ENCODE results near the gene ALDH1A3.

ALDH1A3 gene

GRCh38 chr15:100918690-100919480, 39.3 kb downstream of the ALDH1A3 start, which contains the start of gene LRRK1:
Gene LRRK1 (plus strand): TSS chr15:100919357. CDS start chr15:100924633, 5,276 bp downstream.
- peak in 1 of 2 experiments; percentile 62 for DNase-seq (ENCODE audit: low read depth in 1 of 2, low spot score in 1 of 2)
- TF ChIP-seq SPI1 (IDR thresholded peaks at IDR 0.05; ENCODE audit: borderline replicate concordance, low read depth) (peak; percentile 94), GABPA (IDR thresholded peaks at IDR 0.05; ENCODE audit: low read depth) (no peak)
- peak within 1 kb of the TSS; percentile 97 for H3K27ac ChIP-seq (replicated peaks)
- H3K4me3 ChIP-seq (replicated peaks; ENCODE audit: insufficient read depth, low read length) = peak within 1 kb of the TSS; percentile 65
- no peaks in the 10 kb centered on the region for H3K27me3 ChIP-seq (ENCODE audit: insufficient read depth, poor library complexity, severe bottlenecking)

GRCh38 chr15:100919481-100920405, 40.1 kb downstream of the ALDH1A3 start:
- TF ChIP-seq SPI1 (IDR thresholded peaks at IDR 0.05; ENCODE audit: borderline replicate concordance, low read depth) (no peak), REST (IDR thresholded peaks at IDR 0.05; ENCODE audit: insufficient replicate concordance, low read depth) (no peak), GABPA (IDR thresholded peaks at IDR 0.05; ENCODE audit: low read depth) (no peak), CTCF (IDR thresholded peaks at IDR 0.05; ENCODE audit: insufficient read depth, low read length) (no peak)
- peak in 1 of 2 experiments; percentile 25 for DNase-seq (ENCODE audit: low read depth in 1 of 2, low spot score in 1 of 2)
- Histone ChIP-seq H3K27me3 (ENCODE audit: insufficient read depth, poor library complexity, severe bottlenecking) (no peaks in the 10 kb centered on the region), H3K4me3 (replicated peaks; ENCODE audit: insufficient read depth, low read length) (peak overlapping the region; percentile 65), H3K27ac (replicated peaks) (peak overlapping the region; percentile 85)

GRCh38 chr15:100920516-100921135, 41.0 kb downstream of the ALDH1A3 start:
- H3K27me3 ChIP-seq (ENCODE audit: insufficient read depth, poor library complexity, severe bottlenecking) = no peaks in the 10 kb centered on the region
- DNase-seq (ENCODE audit: low read depth in 1 of 2, low spot score in 1 of 2) = no peak
- no peak overlapping the region; the same call in 1 of the 2 replicates for H3K27ac ChIP-seq (replicated peaks)
- TF ChIP-seq REST (IDR thresholded peaks at IDR 0.05; ENCODE audit: insufficient replicate concordance, low read depth) (peak; percentile 39), POLR2AphosphoS5 (IDR thresholded peaks at IDR 0.05; ENCODE audit: low read depth) (no peak)
- peak overlapping the region; percentile 65 for H3K4me3 ChIP-seq (replicated peaks; ENCODE audit: insufficient read depth, low read length)

- Histone ChIP-seq H3K27ac (replicated peaks) (peak overlapping the region; percentile 45), H3K27me3 (ENCODE audit: insufficient read depth, poor library complexity, severe bottlenecking) (no peaks in the 10 kb centered on the region), H3K4me3 (replicated peaks; ENCODE audit: insufficient read depth, low read length) (peak overlapping the region; percentile 20)
- peak in 1 of 2 experiments; percentile 60 for DNase-seq (ENCODE audit: low read depth in 1 of 2, low spot score in 1 of 2)
- no peak for TF ChIP-seq CTCF (IDR thresholded peaks at IDR 0.05; ENCODE audit: insufficient read depth, low read length)
- TF ChIP-seq SPI1 (IDR thresholded peaks at IDR 0.05; ENCODE audit: borderline replicate concordance, low read depth) = no peak
- no peak for TF ChIP-seq GABPA (IDR thresholded peaks at IDR 0.05; ENCODE audit: low read depth)
- no peak for TF ChIP-seq POLR2AphosphoS5 (IDR thresholded peaks at IDR 0.05; ENCODE audit: low read depth)
- no peak for TF ChIP-seq REST (IDR thresholded peaks at IDR 0.05; ENCODE audit: insufficient replicate concordance, low read depth)
These were observed 42.8 kb downstream of the ALDH1A3 start for GRCh38 chr15:100922192-100923040.

Data from HL-60 (cell line).